Rectal smooth muscle tissue (tissue), 1 donor: ENCODE results near the gene SLC43A1.
A peak's percentile ranks its signal among the peaks of the same experiment; 100 is the strongest.

Experiments used
- H3K27ac ChIP-seq: one replicate; pipeline ENCODE4 v1.7.0; 2013; ENCODE audit warnings: low read depth, low read length, inconsistent platforms
- H3K27me3 ChIP-seq: one replicate; pipeline ENCODE4 v1.7.0; 2013; ENCODE audit warnings: low read length; ENCODE audit not compliant: control insufficient read depth, insufficient read depth
- H3K36me3 ChIP-seq: one replicate; pipeline ENCODE4 v1.7.0; 2013; ENCODE audit warnings: low read length; ENCODE audit not compliant: control insufficient read depth, insufficient read depth
- H3K4me1 ChIP-seq: one replicate; pipeline ENCODE4 v1.7.0; 2013; ENCODE audit warnings: low read length; ENCODE audit not compliant: control insufficient read depth, insufficient read depth
- H3K4me3 ChIP-seq: one replicate; pipeline ENCODE4 v1.7.0; 2013; ENCODE audit warnings: low read length
- H3K9ac ChIP-seq: one replicate; pipeline ENCODE4 v1.7.0; 2013; ENCODE audit warnings: low read length

The SLC43A1 gene

GRCh38 chr11:57479911-57480310 is 35.6 kb downstream of the SLC43A1 start:
- Histone ChIP-seq H3K27me3 (peaks cover 15% of the 10 kb centered on the region), H3K27ac (no peak overlapping the region), H3K4me1 (peaks cover 3% of the 10 kb centered on the region), H3K4me3 (no peak overlapping the region), H3K9ac (no peak overlapping the region), H3K36me3 (peaks cover 2% of the 10 kb centered on the region)

DNA sequence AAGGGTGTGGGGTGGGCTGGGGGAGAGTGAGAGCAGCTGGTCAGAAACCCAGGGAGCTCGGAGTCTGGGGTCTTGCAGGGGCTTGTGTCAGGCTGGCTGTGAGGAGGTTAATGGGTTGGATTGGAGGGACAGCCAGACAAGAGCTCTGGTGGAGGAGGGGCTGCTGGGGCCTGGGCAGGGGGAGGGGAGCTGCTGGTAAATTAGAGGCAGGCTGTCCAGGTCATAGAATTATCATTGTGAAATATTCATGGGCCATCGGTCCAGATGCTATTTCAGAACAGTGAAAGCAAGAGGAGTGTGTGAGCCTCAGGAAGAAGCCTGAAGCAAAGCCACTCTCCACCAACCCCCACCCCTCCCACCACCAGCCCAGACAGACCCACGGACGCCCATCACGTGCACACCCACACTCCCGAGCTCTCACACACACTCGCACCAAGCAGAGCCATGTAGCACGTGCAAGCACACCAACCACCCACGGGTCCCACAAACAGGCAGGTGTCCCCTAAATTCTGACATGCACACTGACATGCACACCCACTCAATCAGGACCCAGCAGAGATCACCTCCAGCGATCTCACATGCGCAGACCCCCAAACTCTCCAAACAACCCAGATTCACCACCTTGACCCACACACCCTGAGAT is 36.4 kb downstream of the SLC43A1 start:
- Histone ChIP-seq H3K4me3 (no peak overlapping the region), H3K4me1 (peaks cover 3% of the 10 kb centered on the region), H3K27ac (no peak overlapping the region), H3K36me3 (peaks cover 2% of the 10 kb centered on the region), H3K27me3 (peaks cover 15% of the 10 kb centered on the region), H3K9ac (no peak overlapping the region)

DNA sequence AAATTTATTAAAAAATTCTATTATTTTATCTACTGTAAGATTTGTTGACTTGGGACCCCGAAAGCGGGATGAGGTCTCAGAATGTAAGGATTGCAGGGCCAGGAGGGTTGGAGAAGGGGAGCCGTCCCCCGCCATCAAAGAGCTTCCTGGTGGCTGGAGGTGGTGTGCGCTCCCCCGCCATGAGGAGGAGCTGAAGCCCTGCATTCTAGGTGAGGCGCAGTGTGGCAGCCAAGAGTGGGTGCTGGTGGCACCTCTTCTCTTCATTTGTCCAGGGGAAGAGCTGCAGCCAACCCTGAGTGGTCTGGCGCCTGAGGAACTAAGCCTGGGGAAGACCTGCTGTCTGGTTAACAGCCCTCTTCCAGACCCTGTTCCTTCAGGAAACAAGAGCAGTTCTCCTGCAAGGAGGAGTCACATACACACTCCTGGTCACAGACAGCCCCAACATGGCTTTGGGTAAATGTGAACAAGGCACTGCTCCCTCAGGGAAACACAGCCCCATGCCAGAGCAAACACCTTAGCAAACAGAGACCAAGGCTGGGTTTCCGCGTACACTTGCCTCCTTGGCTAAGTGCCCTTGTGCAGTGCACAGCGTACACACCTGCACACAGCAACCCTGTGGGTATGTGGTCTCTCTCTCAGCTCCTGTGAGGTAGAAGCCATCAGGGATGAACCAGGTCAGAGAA is 37.9 kb downstream of the SLC43A1 start:
- no peaks in the 10 kb centered on the region for H3K36me3 ChIP-seq
- H3K4me1 ChIP-seq, result peaks cover 3% of the 10 kb centered on the region
- H3K9ac ChIP-seq, result no peak overlapping the region
- no peak overlapping the region for H3K4me3 ChIP-seq
- peaks cover 5% of the 10 kb centered on the region for H3K27me3 ChIP-seq
- H3K27ac ChIP-seq, result no peak overlapping the region

DNA sequence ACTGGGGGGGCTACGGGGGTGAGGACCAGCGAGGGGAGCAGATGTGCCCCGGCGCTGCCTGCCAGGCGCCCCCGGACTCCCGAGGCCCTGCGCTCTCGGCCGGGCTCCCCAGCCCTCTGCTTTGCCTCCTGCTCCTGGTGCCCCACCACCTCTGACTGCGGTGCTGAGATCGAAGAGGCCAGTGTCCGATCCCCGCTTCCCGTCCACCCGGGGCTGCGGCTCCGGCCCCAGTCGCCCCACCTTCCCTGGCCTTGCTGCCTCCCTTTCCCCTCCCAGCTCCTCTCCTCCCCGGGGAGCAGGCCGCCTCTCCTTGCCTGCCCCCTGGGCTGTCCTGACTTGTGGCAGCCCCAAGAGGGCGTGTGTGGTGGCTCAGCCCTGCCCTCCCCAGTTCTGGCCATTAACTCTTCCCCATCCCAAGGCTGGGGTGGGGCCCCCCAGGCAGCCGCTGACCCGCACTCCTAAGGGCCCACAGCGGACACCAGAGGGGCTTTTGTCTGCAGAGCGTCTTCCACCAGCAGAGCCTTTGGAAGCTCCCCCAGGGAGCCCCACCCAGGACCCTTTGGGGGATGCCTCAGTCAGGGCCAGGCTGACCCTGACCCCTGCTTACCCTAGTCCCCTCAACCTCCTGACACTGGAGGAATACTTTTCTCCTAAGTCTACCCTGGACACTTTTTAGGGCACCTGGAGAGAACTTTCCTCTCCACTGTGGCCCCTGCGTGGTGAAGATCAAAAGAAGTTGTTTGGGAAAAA is 38.6 kb downstream of the SLC43A1 start:
- Histone ChIP-seq H3K36me3 (no peaks in the 10 kb centered on the region), H3K27me3 (peaks cover 5% of the 10 kb centered on the region), H3K4me1 (peaks cover 3% of the 10 kb centered on the region), H3K4me3 (peak overlapping the region; percentile 61), H3K27ac (no peak overlapping the region), H3K9ac (peak overlapping the region; percentile 12)

DNA sequence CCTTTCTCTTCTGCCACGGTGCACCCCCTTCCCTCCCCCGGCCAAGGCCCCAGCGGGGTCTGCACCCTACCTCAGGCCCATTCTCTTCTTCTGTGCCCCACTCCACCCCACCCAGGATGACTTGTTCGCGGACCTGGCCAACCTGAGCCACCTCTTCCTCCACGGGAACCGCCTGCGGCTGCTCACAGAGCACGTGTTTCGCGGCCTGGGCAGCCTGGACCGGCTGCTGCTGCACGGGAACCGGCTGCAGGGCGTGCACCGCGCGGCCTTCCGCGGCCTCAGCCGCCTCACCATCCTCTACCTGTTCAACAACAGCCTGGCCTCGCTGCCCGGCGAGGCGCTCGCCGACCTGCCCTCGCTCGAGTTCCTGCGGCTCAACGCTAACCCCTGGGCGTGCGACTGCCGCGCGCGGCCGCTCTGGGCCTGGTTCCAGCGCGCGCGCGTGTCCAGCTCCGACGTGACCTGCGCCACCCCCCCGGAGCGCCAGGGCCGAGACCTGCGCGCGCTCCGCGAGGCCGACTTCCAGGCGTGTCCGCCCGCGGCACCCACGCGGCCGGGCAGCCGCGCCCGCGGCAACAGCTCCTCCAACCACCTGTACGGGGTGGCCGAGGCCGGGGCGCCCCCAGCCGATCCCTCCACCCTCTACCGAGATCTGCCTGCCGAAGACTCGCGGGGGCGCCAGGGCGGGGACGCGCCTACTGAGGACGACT is 39.3 kb downstream of the SLC43A1 start:
- no peak overlapping the region for H3K9ac ChIP-seq
- no peak overlapping the region for H3K27ac ChIP-seq
- peaks cover 3% of the 10 kb centered on the region for H3K4me1 ChIP-seq
- H3K4me3 ChIP-seq, result peak overlapping the region; percentile 61
- peaks cover 5% of the 10 kb centered on the region for H3K27me3 ChIP-seq
- no peaks in the 10 kb centered on the region for H3K36me3 ChIP-seq

- peaks cover 3% of the 10 kb centered on the region for H3K4me1 ChIP-seq
- H3K4me3 ChIP-seq, result peak overlapping the region; percentile 61
- H3K27me3 ChIP-seq, result peaks cover 5% of the 10 kb centered on the region
- H3K27ac ChIP-seq, result no peak overlapping the region
- H3K36me3 ChIP-seq, result no peaks in the 10 kb centered on the region
- no peak overlapping the region for H3K9ac ChIP-seq
Observed at GRCh38 chr11:57475671-57476046, 39.8 kb downstream of the SLC43A1 start.

GRCh38 chr11:57475191-57475590 is 40.3 kb downstream of the SLC43A1 start:
- peaks cover 3% of the 10 kb centered on the region for H3K4me1 ChIP-seq
- H3K36me3 ChIP-seq, result no peaks in the 10 kb centered on the region
- H3K27ac ChIP-seq, result no peak overlapping the region
- no peak overlapping the region for H3K4me3 ChIP-seq
- H3K9ac ChIP-seq, result no peak overlapping the region
- H3K27me3 ChIP-seq, result peaks cover 5% of the 10 kb centered on the region

GRCh38 chr11:57474803-57475115 is 40.7 kb downstream of the SLC43A1 start:
- Histone ChIP-seq H3K9ac (no peak overlapping the region), H3K27ac (no peak overlapping the region), H3K4me3 (no peak overlapping the region), H3K36me3 (no peaks in the 10 kb centered on the region), H3K27me3 (peaks cover 5% of the 10 kb centered on the region), H3K4me1 (peaks cover 3% of the 10 kb centered on the region)

DNA sequence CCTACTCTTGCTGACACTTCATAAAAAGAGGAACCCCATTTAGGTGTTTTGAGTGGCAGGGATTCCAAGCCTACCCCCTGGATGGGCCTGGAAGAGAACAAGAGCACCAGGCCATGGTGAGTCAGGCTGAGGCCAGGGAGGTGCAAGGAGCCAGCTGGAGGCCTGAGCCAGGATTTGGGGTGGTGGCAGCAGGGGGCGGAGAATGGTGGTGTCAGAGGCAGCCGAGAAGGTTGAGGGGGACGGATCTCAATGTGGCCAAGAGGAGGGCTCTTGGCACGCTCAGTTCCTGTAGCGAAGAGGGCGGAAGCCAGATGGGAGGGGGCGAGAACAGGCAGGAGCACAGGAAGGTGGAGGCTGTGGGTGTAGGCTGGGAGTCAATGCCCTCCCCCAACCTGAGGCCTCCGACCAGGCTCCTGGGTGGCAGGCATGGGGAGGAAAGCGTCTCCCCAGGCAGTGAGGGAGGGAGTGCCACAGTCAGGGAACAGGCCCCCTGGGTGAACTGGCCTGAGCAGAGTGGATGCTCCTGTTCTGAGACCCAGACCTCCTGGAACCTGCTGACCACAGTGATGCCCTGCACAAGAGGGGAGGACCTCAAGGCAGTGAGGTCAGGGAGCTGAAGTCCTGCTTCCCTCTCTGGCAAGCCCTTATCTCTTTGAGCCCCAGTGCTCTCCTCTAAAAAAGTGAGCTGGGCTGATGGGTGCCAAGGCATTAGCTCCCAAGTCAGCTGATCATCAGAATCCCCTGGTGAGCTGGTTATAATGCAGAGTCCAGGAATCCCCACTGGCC is 41.3 kb downstream of the SLC43A1 start:
- H3K27ac ChIP-seq, result no peak overlapping the region
- no peak overlapping the region for H3K9ac ChIP-seq
- no peak overlapping the region for H3K4me3 ChIP-seq
- peaks cover 3% of the 10 kb centered on the region for H3K4me1 ChIP-seq
- no peaks in the 10 kb centered on the region for H3K36me3 ChIP-seq
- H3K27me3 ChIP-seq, result peaks cover 5% of the 10 kb centered on the region

GRCh38 chr11:57473285-57473841 is 42.1 kb downstream of the SLC43A1 start:
- Histone ChIP-seq H3K4me3 (no peak overlapping the region), H3K4me1 (peaks cover 3% of the 10 kb centered on the region), H3K27me3 (peaks cover 3% of the 10 kb centered on the region), H3K36me3 (no peaks in the 10 kb centered on the region), H3K27ac (no peak overlapping the region), H3K9ac (no peak overlapping the region)

DNA sequence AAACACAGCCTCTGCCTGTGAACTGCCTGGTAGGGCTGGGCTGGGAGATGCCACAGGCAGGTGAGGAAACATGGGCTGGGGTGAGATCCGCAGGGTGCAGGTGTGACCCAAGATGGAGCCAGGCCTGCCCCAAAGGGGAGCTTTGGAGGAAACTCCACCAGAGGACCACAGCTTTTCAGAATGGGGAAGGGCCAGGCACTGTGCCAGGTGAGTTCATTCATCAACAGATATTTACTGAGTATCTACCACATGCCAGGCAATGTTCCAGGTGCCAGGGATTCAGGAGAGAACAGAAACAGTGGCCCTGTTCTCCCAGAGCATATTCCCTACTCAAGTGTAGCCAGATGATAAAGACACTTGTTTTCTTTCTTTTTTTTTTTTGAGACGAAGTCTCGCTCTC is 44.0 kb downstream of the SLC43A1 start:
- H3K4me3 ChIP-seq, result no peak overlapping the region
- H3K27me3 ChIP-seq, result peaks cover 3% of the 10 kb centered on the region
- H3K4me1 ChIP-seq, result peaks cover 3% of the 10 kb centered on the region
- H3K27ac ChIP-seq, result no peak overlapping the region
- H3K36me3 ChIP-seq, result no peaks in the 10 kb centered on the region
- H3K9ac ChIP-seq, result no peak overlapping the region
